WERI-Rb-1 (cell line): ENCODE data around the gene ASCC3.
"Not testable (repeated sequence)": the region's sequence is repeated elsewhere in the genome, so short reads cannot be mapped to it uniquely, and the experiment has no call there.

ENCODE experiments used
- DNase-seq: peaks from one replicate; pipeline ENCODE4 v3.0.0-alpha.2; 2020
- H3K27ac ChIP-seq: fragments of 250-450 bp; sonication (Bioruptor Pico); 2 replicates; pipeline ENCODE4 v1.5.1; 2020; ENCODE audit warnings: mild to moderate bottlenecking, moderate library complexity
- H3K27me3 ChIP-seq: fragments of 250-450 bp; sonication (Bioruptor Pico); 2 replicates; pipeline ENCODE4 v1.5.1; 2021; ENCODE audit warnings: mild to moderate bottlenecking, low read depth, moderate library complexity; ENCODE audit not compliant: insufficient read depth, severe bottlenecking
- H3K36me3 ChIP-seq: fragments of 250-450 bp; sonication (Bioruptor Pico); 2 replicates; pipeline ENCODE4 v1.5.1; 2020; ENCODE audit warnings: mild to moderate bottlenecking, moderate library complexity
- H3K4me3 ChIP-seq: 2 replicates; pipeline ENCODE4 v1.5.1; 2011; ENCODE audit warnings: low read depth, mild to moderate bottlenecking, control low read depth, low read length
- H3K9me3 ChIP-seq: fragments of 250-450 bp; sonication (Bioruptor Pico); 2 replicates; pipeline ENCODE4 v1.5.1; 2021; ENCODE audit warnings: mild to moderate bottlenecking, moderate library complexity; ENCODE audit not compliant: severe bottlenecking
- CTCF ChIP-seq: IDR thresholded peaks from 2 replicates; pipeline ENCODE4 v1.5.1; 2011; ENCODE audit warnings: low read depth, mild to moderate bottlenecking, control low read depth, inconsistent platforms, low read length

The ASCC3 gene

GRCh38 chr6:100768816-100769351 lies 112.2 kb downstream of the ASCC3 start:
- Histone ChIP-seq H3K27ac (no peak overlapping the region), H3K27me3 (no peaks in the 10 kb centered on the region), H3K4me3 (no peak overlapping the region), H3K9me3 (peaks cover 3% of the 10 kb centered on the region), H3K36me3 (peaks cover 33% of the 10 kb centered on the region)
- TF ChIP-seq CTCF, result no peak
- no peak for DNase-seq

DNA sequence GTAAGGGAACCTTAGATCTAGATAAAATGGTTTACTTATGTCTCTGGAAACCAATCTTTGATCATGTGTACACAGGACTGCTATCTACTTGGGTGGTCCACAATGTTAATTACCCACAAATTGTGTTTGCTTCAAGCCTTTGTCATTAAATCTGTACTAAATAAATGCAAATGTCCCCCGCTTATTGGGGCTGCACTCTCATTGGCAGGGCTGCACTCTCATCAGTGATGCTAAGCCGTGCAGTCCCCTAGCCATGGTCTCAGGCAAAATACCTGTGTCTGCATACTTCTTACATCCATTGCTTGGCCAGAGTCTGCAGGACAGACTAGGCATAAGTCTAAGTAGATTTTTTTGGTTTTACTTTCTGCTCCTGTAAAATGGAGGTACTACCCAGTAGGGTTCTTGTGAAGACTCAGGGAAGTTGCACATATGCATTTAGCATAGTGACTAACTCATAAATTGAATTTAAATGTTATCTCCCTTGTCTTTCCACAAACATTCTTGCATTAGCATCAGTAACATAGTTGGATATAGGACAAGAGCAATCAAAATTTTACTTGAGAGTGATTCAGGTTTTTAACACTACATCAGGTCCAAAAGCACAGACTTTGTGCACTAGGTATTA lies 117.4 kb downstream of the ASCC3 start:
- H3K27me3 ChIP-seq, result no peaks in the 10 kb centered on the region
- H3K36me3 ChIP-seq, result peaks cover 59% of the 10 kb centered on the region
- H3K27ac ChIP-seq, result no peak overlapping the region
- no peak for DNase-seq
- TF ChIP-seq CTCF, result no peak
- H3K4me3 ChIP-seq, result no peak overlapping the region
- H3K9me3 ChIP-seq, result peaks cover 8% of the 10 kb centered on the region

DNA sequence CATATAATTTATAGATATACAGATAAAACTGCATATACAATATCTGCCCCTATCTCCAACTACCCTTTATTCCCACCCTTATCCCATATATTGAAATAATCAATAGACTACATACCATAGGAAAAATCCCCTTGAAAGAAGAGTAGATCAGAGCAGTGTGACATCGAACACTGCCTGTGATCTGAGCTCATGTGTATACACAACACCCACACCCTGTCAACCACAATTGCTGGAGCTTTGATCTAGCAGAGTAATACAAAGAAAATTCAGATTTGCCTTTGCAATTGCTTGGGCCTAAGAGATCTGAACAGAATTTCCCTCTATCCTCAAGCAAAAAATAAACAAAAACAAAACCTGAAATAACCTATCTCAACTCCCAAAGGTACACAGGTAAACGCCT lies 119.3 kb downstream of the ASCC3 start:
- Histone ChIP-seq H3K27ac (no peak overlapping the region), H3K9me3 (peaks cover 8% of the 10 kb centered on the region), H3K4me3 (no peak overlapping the region), H3K36me3 (peaks cover 61% of the 10 kb centered on the region), H3K27me3 (no peaks in the 10 kb centered on the region)
- TF ChIP-seq CTCF, result no peak
- DNase-seq, result no peak

DNA sequence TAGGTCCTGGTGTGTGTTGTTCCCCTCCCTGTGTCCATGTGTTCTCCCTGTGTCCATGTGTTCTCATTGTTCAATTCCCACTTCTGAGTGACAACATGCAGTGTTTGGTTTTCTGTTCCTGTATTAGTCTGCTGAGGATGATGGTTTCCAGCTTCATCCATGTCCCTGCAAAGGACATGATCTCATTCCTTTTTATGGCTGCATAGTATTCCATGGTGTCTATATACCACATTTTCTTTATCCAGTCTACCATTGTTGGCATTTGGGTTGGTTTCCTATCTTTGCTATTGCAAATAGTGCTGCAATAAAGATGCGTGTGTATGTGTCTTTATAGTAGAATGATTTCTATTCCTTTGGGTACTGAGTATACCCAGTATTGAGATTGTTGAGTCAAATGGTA lies 122.7 kb downstream of the ASCC3 start:
- H3K27ac ChIP-seq, DNase-seq, H3K9me3 ChIP-seq, H3K27me3 ChIP-seq, H3K4me3 ChIP-seq: not testable (repeated sequence)
- H3K36me3 ChIP-seq, result peaks cover 27% of the 10 kb centered on the region

GRCh38 chr6:100753421-100753820 lies 127.7 kb downstream of the ASCC3 start:
- H3K36me3 ChIP-seq, result peaks cover 3% of the 10 kb centered on the region
- no peak for DNase-seq
- H3K4me3 ChIP-seq, result no peak overlapping the region
- no peak overlapping the region for H3K27ac ChIP-seq
- no peaks in the 10 kb centered on the region for H3K9me3 ChIP-seq
- no peaks in the 10 kb centered on the region for H3K27me3 ChIP-seq
- no peak for TF ChIP-seq CTCF

DNA sequence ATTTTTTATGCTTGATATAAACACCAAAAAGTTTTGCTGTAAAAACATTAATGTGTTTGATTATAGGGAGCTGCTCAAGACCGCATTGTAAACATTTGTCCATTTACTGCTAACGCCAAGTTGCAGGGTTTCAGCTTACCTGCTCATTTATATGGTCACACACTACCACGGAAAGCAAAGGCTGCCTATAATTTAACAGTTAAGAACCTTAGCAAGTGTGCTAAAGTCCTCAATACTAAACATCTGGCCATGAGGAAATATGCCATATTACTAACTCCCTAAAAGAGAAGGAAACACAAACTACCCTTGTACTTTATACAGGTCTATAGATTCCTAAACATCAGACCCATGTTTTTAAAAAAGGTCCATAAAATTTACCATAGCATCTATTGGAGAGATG lies 129.5 kb downstream of the ASCC3 start:
- Histone ChIP-seq H3K9me3 (no peaks in the 10 kb centered on the region), H3K4me3 (no peak overlapping the region), H3K27ac (no peak overlapping the region), H3K36me3 (no peaks in the 10 kb centered on the region; the same call in 1 of the 2 replicates), H3K27me3 (no peaks in the 10 kb centered on the region)
- DNase-seq, result no peak
- TF ChIP-seq CTCF, result no peak
